Measurements from ENCODE around the gene STXBP6. TPM values are rescaled to one million over a fixed set of nuclear protein-coding genes. Genes with fewer than 3 reads are reported as not detected.

Gene STXBP6
- total RNA-seq, 1 experiment from 2014 or later, result 32.2 TPM

DNA sequence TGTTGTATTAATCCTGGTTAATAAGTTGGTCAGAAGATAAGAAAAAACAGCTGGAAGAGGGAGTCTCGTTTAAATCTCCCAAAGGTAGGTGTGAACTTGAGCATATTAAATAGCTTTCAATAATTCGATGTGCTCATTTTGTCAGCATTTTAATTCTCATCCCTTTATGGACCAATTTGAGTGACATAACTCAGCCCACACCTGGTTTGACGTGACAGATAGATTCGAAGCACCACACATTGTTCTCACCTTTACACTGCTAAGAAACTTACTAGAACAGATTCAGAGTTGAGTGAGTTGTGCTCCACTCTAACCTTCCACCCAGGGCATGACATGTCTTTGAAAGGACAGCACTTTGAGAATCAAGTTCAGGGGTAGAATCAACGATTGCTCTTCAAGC lies 254.5 kb downstream of the STXBP6 start:
- ChIA-PET POLR2A (no interaction called here), CTCF (no interaction called here)
- Histone ChIP-seq H3K4me1 (peaks cover 7% of the 10 kb centered on the region), H3K36me3 (ENCODE audit: control insufficient read depth, insufficient read depth, low read length) (no peaks in the 10 kb centered on the region), H3K4me3 (ENCODE audit: low read depth, low read length) (no peak overlapping the region), H3K9me3 (no peaks in the 10 kb centered on the region), H3K27me3 (replicated peaks; ENCODE audit: control insufficient read depth, insufficient read depth, low read length) (no peaks in the 10 kb centered on the region)
- Mint-ChIP-seq H3K9me3 (ENCODE audit: unreplicated experiment) (no peaks in the 10 kb centered on the region), H3K27ac (ENCODE audit: unreplicated experiment) (no peak overlapping the region), H3K36me3 (ENCODE audit: insufficient read depth, unreplicated experiment) (no peaks in the 10 kb centered on the region), H3K4me3 (ENCODE audit: unreplicated experiment) (no peak overlapping the region), H3K4me1 (ENCODE audit: low read depth, unreplicated experiment) (peaks cover 5% of the 10 kb centered on the region), H3K27me3 (ENCODE audit: insufficient read depth, unreplicated experiment) (no peaks in the 10 kb centered on the region)
- intact Hi-C loops (cut with micrococcal nuclease; ENCODE audit: unreplicated experiment), result no loop called here
- BruUV-seq (replicated peaks), result no TSS peak
- TF ChIP-seq, protein P1, sequence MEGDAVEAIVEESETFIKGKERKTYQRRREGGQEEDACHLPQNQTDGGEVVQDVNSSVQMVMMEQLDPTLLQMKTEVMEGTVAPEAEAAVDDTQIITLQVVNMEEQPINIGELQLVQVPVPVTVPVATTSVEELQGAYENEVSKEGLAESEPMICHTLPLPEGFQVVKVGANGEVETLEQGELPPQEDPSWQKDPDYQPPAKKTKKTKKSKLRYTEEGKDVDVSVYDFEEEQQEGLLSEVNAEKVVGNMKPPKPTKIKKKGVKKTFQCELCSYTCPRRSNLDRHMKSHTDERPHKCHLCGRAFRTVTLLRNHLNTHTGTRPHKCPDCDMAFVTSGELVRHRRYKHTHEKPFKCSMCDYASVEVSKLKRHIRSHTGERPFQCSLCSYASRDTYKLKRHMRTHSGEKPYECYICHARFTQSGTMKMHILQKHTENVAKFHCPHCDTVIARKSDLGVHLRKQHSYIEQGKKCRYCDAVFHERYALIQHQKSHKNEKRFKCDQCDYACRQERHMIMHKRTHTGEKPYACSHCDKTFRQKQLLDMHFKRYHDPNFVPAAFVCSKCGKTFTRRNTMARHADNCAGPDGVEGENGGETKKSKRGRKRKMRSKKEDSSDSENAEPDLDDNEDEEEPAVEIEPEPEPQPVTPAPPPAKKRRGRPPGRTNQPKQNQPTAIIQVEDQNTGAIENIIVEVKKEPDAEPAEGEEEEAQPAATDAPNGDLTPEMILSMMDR (IDR thresholded peaks at IDR 0.05; ENCODE audit: insufficient read depth in 1 of 2, low read depth in 1 of 2, low read length in 1 of 2, severe bottlenecking in 1 of 2, unreplicated experiment in 1 of 2), result no peak
- no peak for DNase-seq

- ChIA-PET CTCF (no interaction called here), POLR2A (no interaction called here)
- Mint-ChIP-seq H3K4me3 (ENCODE audit: unreplicated experiment) (no peak overlapping the region), H3K27me3 (ENCODE audit: insufficient read depth, unreplicated experiment) (no peaks in the 10 kb centered on the region), H3K4me1 (ENCODE audit: low read depth, unreplicated experiment) (peaks cover 5% of the 10 kb centered on the region), H3K36me3 (ENCODE audit: insufficient read depth, unreplicated experiment) (no peaks in the 10 kb centered on the region), H3K9me3 (ENCODE audit: unreplicated experiment) (no peaks in the 10 kb centered on the region), H3K27ac (ENCODE audit: unreplicated experiment) (no peak overlapping the region)
- Histone ChIP-seq H3K4me3 (ENCODE audit: low read depth, low read length) (no peak overlapping the region), H3K36me3 (ENCODE audit: control insufficient read depth, insufficient read depth, low read length) (no peaks in the 10 kb centered on the region), H3K27me3 (replicated peaks; ENCODE audit: control insufficient read depth, insufficient read depth, low read length) (no peaks in the 10 kb centered on the region), H3K9me3 (no peaks in the 10 kb centered on the region), H3K4me1 (peaks cover 8% of the 10 kb centered on the region)
- intact Hi-C loops (cut with micrococcal nuclease; ENCODE audit: unreplicated experiment), result no loop called here
- TF ChIP-seq, protein P1 (IDR thresholded peaks at IDR 0.05; ENCODE audit: insufficient read depth in 1 of 2, low read depth in 1 of 2, low read length in 1 of 2, severe bottlenecking in 1 of 2, unreplicated experiment in 1 of 2), result no peak
- BruUV-seq (replicated peaks), result no TSS peak
- no peak for DNase-seq
These were observed 255.2 kb downstream of the STXBP6 start for GRCh38 chr14:24794644-24795305.

GRCh38 chr14:24790196-24790595 lies 259.8 kb downstream of the STXBP6 start:
- peaks cover 6% of the 10 kb centered on the region for H3K4me1 Mint-ChIP-seq (ENCODE audit: low read depth, unreplicated experiment)
- Histone ChIP-seq H3K27me3 (replicated peaks; ENCODE audit: control insufficient read depth, insufficient read depth, low read length) (no peaks in the 10 kb centered on the region), H3K36me3 (ENCODE audit: control insufficient read depth, insufficient read depth, low read length) (no peaks in the 10 kb centered on the region), H3K4me1 (peaks cover 16% of the 10 kb centered on the region), H3K4me3 (ENCODE audit: low read depth, low read length) (no peak overlapping the region), H3K9me3 (no peaks in the 10 kb centered on the region)
- H3K9me3 Mint-ChIP-seq (ENCODE audit: unreplicated experiment), result peaks cover 13% of the 10 kb centered on the region
- intact Hi-C loops (cut with micrococcal nuclease; ENCODE audit: unreplicated experiment), result no loop called here
- H3K27ac Mint-ChIP-seq (ENCODE audit: unreplicated experiment), result peak overlapping the region; percentile 16
- H3K36me3 Mint-ChIP-seq (ENCODE audit: insufficient read depth, unreplicated experiment), result no peaks in the 10 kb centered on the region
- ChIA-PET CTCF (no interaction called here), POLR2A (no interaction called here)
- no peak overlapping the region for H3K4me3 Mint-ChIP-seq (ENCODE audit: unreplicated experiment)
- no peak for DNase-seq
- no peaks in the 10 kb centered on the region for H3K27me3 Mint-ChIP-seq (ENCODE audit: insufficient read depth, unreplicated experiment)
- BruUV-seq (replicated peaks), result no TSS peak
- TF ChIP-seq, protein P1 (IDR thresholded peaks at IDR 0.05; ENCODE audit: insufficient read depth in 1 of 2, low read depth in 1 of 2, low read length in 1 of 2, severe bottlenecking in 1 of 2, unreplicated experiment in 1 of 2), result no peak

All from Caco-2 (cell line).